ENCODE measurements around the gene COMMD2. TPM values are rescaled to one million over a fixed set of nuclear protein-coding genes. Genes with fewer than 3 reads are reported as not detected.

COMMD2 gene
- total RNA-seq, 4 donors from 2014 or later, result 16.8 to 21.5 (median 20.3) TPM

DNA sequence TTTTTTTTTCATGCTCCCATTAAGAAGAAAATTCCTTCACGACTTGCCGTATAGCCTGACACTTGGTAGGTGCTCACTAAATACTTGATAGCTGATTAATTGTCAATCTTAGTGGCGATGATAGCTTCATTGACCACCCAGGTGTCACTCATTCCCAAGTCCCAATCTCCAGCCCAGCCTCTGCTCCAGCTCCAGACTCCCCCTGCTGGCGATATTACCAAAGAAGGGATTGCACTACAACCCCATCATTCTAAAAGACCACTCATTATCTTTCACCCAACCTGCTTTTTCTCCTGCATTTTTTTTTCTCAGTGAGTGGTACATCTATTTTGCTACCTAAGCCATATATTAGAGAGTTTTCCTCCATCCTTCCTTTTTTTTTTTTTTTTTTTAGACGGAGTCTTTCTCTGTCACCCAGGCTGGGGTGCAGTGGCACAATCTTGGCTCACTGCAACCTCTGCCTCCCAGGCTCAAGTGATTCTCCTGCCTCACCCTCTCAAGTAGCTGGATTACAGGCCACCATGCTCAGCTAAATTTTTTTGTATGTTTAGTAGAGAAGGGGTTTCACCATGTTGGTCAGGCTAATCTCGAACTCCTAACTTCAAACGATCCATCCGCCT, 19.5 kb upstream of the COMMD2 start:
- no peak overlapping the region for H3K4me3 ChIP-seq (ENCODE audit: low read depth, poor library complexity, severe bottlenecking)
- intact Hi-C loops (cut with DNase I; ENCODE audit: low total_unique reads), result no loop called here
- DNase-seq (ENCODE audit: low spot score in 2 of 2), result peak in 1 of 2 donors; percentile 20
- 56 to 57% methylated on average over 8 of the region's 8 CpGs for WGBS, 2 donors
- no peak for TF ChIP-seq POLR2A (IDR thresholded peaks at IDR 0.05)
- TF ChIP-seq, protein P1, sequence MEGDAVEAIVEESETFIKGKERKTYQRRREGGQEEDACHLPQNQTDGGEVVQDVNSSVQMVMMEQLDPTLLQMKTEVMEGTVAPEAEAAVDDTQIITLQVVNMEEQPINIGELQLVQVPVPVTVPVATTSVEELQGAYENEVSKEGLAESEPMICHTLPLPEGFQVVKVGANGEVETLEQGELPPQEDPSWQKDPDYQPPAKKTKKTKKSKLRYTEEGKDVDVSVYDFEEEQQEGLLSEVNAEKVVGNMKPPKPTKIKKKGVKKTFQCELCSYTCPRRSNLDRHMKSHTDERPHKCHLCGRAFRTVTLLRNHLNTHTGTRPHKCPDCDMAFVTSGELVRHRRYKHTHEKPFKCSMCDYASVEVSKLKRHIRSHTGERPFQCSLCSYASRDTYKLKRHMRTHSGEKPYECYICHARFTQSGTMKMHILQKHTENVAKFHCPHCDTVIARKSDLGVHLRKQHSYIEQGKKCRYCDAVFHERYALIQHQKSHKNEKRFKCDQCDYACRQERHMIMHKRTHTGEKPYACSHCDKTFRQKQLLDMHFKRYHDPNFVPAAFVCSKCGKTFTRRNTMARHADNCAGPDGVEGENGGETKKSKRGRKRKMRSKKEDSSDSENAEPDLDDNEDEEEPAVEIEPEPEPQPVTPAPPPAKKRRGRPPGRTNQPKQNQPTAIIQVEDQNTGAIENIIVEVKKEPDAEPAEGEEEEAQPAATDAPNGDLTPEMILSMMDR (IDR thresholded peaks at IDR 0.05), result no peak

DNA sequence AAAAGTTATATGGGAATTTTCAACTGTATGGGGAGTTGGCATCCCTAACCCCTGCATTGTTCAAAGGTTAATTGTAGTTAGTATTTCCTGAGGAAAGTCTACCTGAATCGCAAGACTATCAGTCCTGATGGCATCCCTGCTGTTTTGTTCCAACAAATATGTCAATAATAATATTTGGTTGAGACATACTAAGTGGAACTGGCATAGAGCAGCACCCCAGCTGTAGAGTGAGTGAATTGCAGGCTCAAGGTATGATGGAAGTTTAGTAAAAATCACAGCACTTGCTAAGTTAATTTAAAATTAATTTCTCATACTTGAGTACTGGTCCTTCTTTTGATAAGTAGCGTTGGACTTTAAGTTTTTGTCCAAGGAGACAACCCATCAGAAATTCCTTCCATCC, 18.0 kb upstream of the COMMD2 start:
- intact Hi-C loops (cut with DNase I; ENCODE audit: low total_unique reads), result no loop called here
- 91 to 95% methylated on average over 2 of the region's 2 CpGs for WGBS, 2 donors
- no peak overlapping the region for H3K4me3 ChIP-seq (ENCODE audit: low read depth, poor library complexity, severe bottlenecking)
- TF ChIP-seq, protein P1 (IDR thresholded peaks at IDR 0.05), result no peak
- TF ChIP-seq POLR2A (IDR thresholded peaks at IDR 0.05), result no peak
- no peak for DNase-seq (ENCODE audit: low spot score in 2 of 2)

DNA sequence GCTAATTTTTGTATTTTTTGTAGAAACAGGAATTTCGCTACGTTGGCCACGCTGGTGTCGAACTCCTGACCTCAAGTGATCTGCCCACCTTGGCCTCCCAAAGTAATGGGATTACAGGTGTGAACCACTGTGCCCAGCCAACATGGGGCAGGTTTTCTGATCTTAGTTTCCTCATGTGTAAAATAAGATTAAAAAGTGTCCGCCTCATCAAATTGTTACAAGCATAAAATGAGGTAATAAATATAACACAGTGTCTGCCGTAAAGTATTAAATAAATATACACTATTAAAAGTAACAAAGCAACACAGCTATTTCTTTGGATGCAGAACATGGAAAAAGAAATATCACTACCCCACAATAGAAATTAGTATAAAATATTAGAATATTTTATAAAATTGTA, 16.4 kb upstream of the COMMD2 start:
- WGBS, 2 donors, result 90 to 94% methylated on average over 6 of the region's 6 CpGs
- TF ChIP-seq, protein P1 (IDR thresholded peaks at IDR 0.05), result no peak
- TF ChIP-seq POLR2A (IDR thresholded peaks at IDR 0.05), result no peak
- no peak for DNase-seq (ENCODE audit: low spot score in 2 of 2)
- no peak overlapping the region for H3K4me3 ChIP-seq (ENCODE audit: low read depth, poor library complexity, severe bottlenecking)
- intact Hi-C loops (cut with DNase I; ENCODE audit: low total_unique reads), result no loop called here

DNA sequence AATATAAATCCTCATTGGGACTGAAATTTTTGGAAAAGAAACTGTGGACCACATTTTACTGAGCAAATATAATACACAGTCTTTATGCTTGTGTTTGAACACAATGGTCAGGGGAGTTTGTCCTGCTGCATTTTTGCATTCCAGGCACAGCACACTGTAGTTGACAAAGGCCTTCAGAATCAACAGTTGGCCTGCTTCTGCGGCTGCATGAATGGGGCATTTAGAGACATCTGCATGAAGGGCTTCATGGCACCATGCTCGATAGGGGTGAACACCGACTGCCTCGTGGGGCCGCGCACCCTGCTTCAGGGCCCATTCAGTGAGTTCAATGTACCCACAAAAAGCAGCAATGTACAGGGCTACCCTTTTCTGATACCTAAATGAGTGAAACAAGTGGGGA, 15.4 kb upstream of the COMMD2 start:
- 87 to 92% methylated on average over 6 of the region's 6 CpGs for WGBS, 2 donors
- DNase-seq (ENCODE audit: low spot score in 2 of 2), result no peak
- no peak for TF ChIP-seq POLR2A (IDR thresholded peaks at IDR 0.05)
- TF ChIP-seq, protein P1 (IDR thresholded peaks at IDR 0.05), result no peak
- intact Hi-C loops (cut with DNase I; ENCODE audit: low total_unique reads), result no loop called here
- no peak overlapping the region for H3K4me3 ChIP-seq (ENCODE audit: low read depth, poor library complexity, severe bottlenecking)

DNA sequence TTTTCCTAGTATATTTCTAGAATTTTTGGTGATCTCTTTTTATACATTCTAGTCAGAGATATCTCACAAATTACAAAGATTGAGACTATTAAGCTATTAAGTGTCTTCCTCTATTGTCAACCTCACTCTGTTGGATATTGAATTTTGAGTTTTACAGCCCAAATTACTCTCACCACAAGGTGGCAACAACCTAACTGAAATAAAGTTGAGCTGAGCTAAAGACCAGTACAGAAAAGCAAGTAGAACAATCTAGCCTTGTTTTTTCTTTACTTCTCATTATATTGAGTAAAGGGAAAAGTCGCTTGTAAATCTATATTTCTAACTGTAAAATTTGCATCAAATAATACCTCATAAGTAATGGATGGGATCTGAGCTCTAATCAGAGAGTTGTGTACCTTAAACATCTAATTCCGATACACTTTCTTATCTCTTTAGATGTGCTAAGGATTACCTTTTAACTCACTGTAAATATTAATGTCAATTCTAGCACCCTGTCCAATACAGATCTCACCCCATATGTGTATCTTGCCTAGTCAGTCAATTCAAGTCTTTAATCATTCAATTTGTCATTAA, 13.6 kb upstream of the COMMD2 start:
- DNase-seq (ENCODE audit: low spot score in 2 of 2), result no peak
- WGBS, 2 donors, result 62 to 70% methylated on average over 2 of the region's 2 CpGs
- intact Hi-C loops (cut with DNase I; ENCODE audit: low total_unique reads), result no loop called here
- H3K4me3 ChIP-seq (ENCODE audit: low read depth, poor library complexity, severe bottlenecking), result no peak overlapping the region
- TF ChIP-seq, protein P1 (IDR thresholded peaks at IDR 0.05), result no peak
- no peak for TF ChIP-seq POLR2A (IDR thresholded peaks at IDR 0.05)

DNA sequence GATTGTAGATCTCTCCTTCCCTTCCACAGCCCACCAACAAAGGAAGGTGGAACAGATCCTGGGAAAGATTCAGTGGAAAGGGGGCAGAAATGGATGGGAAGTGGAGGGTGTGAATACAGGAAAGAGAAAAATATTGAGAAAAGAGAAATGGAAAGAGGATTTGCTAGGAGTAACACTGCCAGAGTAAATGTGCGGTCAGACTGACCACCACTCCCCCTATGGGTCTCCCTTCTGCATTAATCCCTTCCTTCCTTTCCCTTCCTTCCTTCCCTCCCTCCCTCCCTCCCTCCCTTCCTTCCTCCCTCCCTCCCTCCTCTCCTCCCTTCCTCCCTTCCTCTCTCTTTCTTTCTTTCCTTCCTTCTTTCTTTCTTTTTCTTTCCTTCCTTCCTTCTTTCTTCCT, 12.0 kb upstream of the COMMD2 start:
- WGBS, 2 donors, result 72 to 76% methylated on average over 1 of the region's 1 CpG
- intact Hi-C loops (cut with DNase I; ENCODE audit: low total_unique reads), result no loop called here
- no peak for DNase-seq (ENCODE audit: low spot score in 2 of 2)
- no peak overlapping the region for H3K4me3 ChIP-seq (ENCODE audit: low read depth, poor library complexity, severe bottlenecking)
- TF ChIP-seq POLR2A (IDR thresholded peaks at IDR 0.05), result no peak
- TF ChIP-seq, protein P1 (IDR thresholded peaks at IDR 0.05), result no peak

Data from lower leg skin (tissue), 4 donors.